ENCODE data around the gene RPL38.

The RPL38 gene

DNA sequence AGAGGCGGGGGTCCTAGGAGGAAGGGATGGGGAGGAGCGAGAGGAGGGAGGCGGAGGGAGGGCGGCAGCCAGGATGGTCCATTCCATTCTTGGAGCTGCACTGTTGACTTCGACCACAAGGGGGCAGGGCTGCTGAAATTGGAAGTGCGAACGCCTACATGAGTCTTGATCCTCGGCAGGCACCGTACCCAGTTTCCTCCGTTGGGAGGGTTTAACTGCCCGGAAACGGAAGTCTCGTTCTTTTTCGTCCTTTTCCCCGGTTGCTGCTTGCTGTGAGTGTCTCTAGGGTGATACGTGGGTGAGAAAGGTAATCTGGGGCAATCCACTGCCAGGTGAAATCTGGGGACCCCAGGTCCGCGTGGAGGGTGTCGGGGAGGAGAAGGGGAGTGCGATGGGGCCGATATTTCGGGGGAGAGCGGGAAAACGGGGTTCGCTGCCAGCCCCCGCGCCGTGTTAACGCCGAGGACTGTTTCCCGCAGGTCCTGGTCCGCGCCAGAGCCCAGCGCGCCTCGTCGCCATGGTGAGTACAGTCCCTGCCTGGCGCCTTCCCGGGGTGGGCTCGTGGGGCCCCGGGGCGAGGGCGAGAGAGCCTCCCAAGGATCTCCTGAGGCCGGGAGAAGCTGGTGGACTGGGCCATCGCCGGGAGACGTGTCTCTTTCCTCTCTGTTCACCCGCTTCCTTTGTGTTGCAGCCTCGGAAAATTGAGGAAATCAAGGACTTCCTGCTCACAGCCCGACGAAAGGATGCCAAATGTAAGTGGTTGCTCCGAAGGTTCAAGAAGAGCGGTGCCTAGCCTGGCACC is at the start of gene RPL38:
Gene RPL38, plus strand, starts transcription at position 240 of the 802 bp plus-strand sequence. Its CDS starts 278 bp downstream, at position 518.
- peak; percentile 98 for DNase-seq (ENCODE audit: low read depth, low spot score)

DNA sequence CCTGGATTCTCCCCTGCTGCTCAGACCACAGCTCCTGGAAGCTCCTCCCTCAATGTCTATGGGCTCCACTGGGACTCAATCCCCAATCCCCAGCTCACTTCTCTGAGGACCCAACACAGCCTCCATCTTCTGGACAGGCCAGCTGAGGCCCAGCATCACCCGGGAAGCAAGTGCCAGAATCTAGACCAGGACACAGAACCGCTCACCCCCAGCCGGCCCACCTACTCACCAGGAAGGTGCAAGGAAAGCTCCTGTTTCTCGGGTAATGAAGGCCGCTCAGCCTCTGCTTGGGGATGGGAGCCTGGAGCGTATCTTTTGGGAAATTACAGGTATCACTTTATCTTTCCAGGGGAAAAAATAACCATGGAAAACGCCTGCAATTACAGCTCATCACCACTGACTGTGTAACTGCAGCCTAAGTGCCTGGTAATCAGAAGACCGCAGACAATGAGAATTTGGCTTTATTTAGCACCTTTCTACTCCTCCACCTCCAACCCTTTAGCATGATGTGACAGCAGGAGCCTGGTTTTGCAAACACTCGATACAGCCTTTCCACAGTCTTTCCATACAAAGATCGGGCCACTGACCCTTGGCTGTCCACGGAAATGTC is 49.6 kb upstream of the RPL38 start:
- no peak for DNase-seq (ENCODE audit: low read depth, low spot score)

DNA sequence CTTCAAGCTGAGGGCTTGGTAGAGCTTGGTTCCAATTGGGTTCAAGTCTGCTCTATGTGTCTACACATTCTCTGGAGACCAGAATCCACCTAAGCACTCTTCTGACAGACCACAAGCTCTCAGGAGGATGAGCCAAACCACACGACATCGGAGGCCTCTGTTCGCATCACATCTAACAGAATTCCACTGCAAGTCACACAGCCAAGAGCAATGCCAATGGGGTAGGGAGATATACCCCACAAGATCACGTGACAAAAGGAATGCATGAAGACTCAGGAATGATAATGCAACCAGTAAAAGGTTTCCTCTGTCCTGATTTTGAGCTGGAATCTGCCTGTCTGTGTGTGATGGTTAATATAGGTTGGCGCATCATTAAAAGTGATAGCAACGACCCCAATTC is 46.6 kb upstream of the RPL38 start:
- no peak for DNase-seq (ENCODE audit: low read depth, low spot score)

DNA sequence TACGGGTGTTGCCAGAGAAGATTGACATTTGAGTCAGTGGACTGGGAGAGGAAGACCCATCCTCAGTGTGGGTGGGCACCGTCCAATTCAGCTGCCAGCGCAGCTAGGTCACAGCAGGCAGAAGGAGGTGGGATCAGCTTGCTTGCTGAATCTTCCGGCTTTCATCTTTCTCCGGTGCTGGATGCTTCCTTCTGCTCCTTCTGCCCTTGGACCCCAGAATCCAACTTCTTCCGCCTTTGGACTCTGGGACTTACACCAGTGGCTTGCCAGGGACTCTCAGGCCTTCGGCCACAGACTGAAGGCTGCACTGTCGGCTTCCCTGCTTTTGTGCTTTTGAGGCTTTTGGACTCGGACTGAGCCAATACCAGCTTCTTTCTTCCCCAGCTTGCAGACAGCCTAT is 46.1 kb upstream of the RPL38 start:
- DNase-seq (ENCODE audit: low read depth, low spot score) = no peak

DNA sequence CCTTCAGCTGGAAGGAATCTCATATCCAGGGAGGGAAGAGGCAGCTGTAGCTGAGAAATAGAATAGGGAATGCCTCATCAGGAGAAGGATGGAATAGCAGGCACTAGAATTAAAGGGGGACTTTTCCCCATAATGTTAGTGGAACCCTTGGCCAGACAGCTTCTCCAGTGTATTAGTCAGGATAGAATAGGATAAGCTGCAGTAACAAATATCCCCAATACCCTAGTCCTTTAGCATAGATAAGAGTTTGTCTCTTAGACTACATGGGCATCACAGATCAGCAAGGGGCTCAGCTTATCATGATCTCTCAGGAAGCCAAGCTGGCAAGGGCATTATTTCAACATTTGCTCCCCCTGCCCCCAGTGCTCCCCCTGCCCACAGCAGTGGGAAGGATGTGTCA is 44.7 kb upstream of the RPL38 start:
- DNase-seq (ENCODE audit: low read depth, low spot score) = no peak

DNA sequence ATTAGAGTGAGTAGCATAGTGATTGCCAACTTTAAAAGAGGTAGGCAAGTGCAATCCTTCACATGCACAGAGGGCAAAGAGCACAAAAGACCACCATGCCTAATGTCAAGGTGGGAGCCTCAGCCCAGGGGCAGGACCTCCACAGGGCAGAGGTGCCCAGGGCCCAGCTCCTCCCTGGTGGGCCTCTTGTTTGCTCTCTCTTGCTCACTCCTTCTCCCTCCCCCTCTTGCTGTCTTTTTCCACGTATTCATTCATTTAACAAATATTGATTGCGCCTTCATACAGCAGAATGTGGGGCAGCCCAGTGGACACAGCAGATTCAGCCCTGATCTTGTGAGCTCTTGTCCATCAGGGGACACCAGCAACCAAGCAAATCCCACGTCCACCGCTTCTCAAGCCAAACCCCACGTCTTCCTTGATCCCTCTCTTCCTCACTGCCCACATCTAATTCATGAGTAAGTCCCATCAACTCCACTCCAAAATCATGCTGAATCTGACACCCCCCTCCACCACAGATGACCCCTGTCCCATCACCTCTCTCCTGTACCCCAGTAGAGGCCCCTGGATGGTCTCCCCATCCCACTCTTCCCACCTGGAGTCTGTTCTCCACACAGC is 44.1 kb upstream of the RPL38 start:
- no peak for DNase-seq (ENCODE audit: low read depth, low spot score)

DNA sequence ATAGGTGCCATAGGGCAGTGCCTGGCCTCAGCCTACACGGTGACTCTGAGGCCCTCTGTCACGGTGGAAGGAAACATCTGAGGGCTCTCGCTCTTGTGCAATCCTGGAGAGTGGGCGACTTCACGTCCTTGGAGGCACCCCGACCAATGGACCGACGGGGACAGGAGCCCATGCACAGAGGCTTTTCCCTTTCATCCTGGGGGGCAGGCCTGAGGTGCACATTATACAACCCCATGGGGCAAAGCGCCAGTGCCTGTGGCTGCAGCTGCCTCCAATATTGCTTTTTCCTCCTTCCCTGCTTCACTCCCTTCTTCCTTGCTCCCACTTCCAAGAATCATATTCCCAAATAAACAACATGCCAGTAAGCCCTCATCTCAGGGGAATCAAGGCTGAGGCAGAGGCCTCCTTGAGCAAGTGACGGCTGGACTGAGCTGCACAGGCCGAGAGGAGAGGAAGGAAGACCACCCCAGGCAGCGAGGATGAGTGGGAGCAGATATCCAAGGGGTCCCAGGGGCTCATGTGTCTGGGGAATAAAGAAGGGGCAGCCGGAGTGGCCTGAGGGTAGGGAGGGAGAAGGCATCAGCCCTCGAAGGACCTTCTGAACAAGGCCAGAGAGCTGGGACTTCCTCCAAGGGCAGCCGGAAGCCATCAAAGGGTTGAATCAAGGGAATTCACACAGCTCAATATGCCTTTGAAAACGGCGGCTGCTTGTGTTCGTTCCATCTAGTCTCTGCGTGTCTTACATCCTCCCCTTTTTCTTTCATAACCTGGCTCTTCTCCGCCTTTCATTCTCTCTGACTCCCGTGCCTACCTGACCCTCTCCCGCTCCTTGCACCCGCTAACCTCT is 42.6 kb upstream of the RPL38 start:
- no peak for DNase-seq (ENCODE audit: low read depth, low spot score)

DNA sequence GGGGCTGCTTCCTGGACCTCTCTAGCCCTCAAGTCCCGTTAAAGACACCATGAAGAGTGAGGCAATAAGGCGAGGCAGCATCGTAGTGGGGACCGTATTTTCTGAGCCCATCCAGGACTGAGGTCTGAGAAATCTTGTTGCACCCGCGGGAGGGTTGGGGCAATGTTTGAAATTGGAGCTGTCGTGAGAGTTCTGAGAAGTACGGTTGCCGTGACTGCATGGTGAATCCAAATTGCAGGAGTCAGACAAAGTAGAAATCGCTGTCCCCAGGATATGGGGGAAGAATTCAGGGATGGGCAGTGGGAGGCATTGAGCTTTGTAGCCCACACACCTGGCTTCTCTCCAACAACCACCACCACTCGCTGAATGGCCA is 42.0 kb upstream of the RPL38 start:
- no peak for DNase-seq (ENCODE audit: low read depth, low spot score)

DNA sequence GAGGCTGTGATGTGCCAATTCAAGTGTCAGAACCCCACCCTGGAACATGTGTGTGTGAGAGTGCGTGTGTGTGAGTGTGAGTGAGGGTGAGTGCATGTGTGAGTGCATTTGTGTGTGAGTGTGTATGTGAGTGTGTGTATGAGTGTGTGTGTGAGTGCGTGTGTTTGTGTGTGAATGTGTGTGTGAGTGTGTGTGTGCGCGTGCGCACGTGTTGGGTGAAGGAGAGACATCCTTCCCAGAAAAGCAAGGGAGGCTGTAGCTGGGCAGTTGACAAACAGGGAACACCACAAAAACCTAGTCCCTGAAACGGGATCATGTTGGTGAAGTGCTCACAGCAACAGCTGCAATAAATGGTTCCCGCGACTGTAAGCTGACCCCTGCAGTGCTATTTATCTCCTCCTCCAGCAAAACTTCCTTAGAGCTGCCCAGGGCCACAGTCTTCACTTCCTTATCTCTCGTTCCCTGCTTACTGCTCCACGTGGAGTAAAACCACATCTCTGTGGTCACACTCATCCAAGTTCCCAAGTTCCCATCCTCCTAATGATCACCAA is 40.1 kb upstream of the RPL38 start:
- DNase-seq (ENCODE audit: low read depth, low spot score) = no peak

DNA sequence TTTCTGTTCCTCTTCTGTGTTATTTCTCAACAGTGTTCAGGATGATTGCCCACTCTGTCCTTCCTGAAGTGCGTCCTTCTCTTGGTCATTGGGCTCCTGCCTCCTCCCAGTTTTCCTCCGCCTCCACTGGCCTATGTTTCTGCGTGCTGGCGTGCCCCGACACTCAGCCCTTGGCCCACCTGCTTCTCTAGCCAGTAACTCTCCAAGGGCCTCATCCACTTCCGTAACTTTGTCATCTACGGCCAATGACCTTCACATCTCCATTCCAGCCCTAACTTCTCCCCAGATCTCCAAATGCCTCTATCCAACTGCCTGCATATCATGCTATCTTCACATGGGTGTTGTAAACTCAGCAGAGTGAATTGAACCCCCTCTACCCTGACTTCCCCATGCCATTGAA is 39.6 kb upstream of the RPL38 start:
- no peak for DNase-seq (ENCODE audit: low read depth, low spot score)

DNA sequence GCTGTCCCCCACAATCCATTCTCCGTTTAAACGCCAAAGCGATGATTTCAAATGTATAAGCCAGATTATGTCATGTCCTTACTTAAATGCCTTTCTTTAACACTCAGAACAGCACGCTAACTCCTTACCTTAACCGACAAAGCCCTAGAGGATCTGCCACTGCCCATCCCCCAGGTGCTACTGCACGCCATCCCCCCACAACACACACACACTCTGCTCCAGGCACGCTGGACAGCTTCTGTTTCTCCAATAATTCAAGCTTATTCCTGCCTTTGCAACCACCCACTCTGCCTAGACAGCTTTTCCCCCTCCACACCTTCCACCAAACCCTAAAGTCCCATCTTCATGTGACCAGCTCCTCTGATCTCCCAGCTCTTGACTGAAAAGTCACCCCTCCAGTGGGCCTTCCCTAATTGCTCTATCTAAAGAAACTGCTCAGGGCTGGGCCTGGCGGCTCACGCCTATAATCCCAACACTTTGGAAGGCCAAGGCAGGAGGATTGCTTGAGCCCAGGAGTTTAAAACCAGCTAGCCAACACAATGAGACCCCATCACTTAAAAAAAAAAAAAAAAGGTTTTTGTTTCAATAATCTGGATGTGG is 38.9 kb upstream of the RPL38 start:
- DNase-seq (ENCODE audit: low read depth, low spot score) = no peak

DNA sequence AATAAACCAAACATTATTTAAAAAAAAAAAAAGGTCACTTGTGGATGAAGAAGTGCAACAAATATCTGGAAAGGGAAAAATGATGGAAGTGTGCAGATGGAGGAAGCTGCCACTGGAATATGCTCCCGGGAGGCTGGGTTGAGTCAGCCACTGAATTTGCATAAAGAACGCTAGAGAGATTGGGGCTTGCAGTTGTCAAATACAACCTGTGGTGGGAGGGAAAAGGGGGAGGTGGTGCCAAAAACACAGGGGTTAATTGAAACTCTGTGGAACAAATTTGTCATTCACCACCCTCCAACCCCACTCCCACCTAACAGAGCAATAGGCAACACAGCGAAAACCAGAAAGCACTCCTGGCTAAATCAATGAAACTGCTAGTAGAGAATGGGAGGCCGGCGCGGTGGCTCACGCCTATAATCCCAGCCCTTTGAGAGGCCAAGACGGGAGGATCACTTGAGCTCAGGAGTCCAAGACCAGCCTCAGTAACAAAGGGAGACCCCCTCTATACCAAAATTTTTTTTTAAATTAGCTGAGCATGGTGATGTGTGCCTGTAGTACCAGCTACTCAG is 37.6 kb upstream of the RPL38 start:
- DNase-seq (ENCODE audit: low read depth, low spot score) = no peak

DNA sequence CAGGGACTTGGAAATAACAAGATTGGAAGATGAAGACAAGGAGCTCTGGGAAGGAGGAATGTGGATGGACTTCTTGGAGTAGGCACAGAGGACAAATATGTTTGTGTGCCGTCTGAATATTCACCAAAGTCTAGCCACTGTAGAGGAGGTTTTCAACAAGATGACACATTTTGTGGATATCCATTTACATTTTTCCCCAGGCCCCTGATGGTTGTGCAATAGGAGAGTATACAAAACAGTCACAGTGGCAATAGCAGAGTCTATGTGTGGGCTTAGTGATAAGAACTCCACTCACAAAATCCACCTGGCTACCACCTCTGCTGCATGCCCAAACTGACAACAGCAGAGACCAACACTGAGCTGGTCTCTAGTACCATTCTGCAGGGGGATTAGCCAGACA is 32.6 kb upstream of the RPL38 start:
- no peak for DNase-seq (ENCODE audit: low read depth, low spot score)

DNA sequence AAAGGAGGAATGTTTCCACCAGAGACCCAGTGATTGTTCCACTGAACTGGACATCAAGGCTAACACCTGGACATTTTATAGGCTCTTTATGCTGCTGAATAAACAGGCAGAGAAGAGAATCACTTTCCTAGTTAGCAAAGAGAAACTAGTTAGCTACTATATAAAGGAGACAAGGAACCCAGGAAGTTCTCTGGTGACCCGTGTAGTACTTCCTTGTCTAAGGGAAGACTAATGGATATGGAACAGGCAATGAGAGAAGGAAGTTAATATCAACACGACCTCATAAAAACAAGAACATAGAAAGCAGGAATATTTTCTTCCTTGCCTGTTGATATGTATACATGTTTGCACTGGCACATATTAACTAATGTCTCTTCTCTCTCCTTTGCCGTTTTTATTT is 30.8 kb upstream of the RPL38 start:
- DNase-seq (ENCODE audit: low read depth, low spot score) = no peak

DNA sequence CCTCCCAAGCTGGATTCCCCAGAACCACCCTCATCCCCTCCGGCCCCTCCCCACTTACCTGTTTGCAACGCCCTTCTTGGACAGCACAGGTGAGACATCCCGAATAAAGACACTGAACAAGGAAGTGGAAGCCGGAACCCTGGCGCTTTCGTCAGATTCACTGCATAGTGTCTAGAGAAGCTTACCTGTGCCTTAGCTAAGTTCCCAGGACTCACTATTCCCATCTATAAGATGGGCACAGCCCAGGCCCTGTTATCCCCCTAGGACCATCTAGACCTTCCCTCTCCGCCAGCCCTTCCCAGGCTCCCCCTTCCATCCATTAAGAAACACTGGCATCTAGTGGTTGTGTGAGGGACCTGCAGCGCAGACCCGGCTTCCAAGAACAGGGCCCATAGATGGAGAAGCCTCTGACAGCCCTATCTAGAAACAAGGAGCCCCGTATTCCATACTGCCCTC is 26.9 kb upstream of the RPL38 start:
- DNase-seq (ENCODE audit: low read depth, low spot score) = peak; percentile 82

DNA sequence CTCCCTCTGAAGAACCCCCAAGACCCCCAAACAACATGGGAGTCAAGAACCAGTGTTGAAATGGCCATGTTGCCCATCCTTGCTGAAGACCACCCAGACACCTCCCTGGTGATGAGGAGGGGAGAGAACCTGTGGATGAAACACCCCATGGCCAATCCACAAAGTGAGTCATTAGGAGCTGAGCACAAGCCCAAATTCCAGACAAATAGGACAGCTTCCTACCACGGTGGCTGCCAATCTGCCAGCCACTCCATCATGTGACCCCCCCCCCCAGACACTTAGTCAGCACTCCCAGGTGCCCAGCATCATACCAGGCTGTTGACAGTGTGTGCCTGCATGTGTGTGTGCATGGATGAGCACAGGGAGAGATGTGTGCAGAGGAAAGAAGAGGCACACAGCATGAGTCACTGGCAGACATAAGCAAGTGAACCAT is 26.4 kb upstream of the RPL38 start:
- DNase-seq (ENCODE audit: low read depth, low spot score) = peak; percentile 30

DNA sequence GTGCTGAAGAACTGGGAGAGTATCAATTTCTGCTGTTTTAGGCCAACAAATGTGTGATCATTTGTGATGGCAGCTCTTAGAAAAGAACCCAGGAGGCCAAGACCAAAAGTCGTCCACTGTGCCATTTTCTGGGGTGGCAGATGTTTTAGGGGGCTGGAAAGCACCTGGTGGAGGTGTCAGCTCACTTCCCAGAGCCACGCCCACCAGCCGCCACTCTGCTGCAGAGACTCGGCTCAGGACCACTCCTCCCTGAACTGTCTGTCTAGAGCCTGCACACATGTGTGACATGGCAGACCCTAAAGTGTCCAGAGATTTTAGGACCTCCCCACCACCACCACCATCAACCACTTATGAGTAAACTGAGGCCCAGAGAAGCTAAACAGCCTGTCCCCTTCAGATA is 23.9 kb upstream of the RPL38 start:
- DNase-seq (ENCODE audit: low read depth, low spot score) = no peak

DNA sequence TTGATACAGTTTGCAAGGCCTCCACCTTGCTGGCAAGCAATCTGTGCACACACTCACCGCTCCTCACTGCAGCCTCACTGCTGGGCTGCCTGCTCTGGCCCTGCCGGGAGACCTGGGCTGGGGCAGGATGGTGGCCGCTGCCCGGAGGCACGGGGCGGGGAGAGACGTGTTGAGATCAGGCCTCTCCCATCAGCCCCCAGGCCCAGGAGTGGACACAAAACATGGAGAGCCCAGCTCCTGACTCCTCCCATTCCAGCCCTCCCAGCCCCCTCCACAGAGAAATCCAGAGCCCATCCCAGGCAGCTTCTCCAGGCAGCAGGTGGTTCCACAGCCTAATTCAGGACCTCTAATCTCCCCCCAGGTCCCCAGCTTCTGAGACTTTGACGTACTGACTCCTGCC is 23.1 kb upstream of the RPL38 start:
- no peak for DNase-seq (ENCODE audit: low read depth, low spot score)

DNA sequence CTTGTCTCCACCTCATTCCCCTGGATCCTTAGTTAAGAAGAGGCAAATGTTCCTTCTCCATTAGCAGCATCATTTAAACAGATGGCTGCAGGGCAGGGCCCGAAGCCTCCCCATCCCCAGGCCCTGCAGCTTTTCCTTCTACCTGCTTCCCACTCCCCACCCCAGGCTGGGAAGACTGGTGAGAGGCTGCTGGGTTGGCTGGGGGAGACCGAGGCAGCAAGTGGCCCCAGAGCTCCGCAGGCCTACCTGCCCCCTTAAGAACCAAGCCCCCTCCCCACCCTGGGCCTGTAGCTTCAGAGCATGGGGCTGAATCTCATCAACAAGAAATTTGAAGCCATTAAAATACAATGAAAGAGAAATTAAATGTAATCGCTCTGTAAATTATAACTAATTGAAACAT is 22.1 kb upstream of the RPL38 start:
- DNase-seq (ENCODE audit: low read depth, low spot score) = no peak

DNA sequence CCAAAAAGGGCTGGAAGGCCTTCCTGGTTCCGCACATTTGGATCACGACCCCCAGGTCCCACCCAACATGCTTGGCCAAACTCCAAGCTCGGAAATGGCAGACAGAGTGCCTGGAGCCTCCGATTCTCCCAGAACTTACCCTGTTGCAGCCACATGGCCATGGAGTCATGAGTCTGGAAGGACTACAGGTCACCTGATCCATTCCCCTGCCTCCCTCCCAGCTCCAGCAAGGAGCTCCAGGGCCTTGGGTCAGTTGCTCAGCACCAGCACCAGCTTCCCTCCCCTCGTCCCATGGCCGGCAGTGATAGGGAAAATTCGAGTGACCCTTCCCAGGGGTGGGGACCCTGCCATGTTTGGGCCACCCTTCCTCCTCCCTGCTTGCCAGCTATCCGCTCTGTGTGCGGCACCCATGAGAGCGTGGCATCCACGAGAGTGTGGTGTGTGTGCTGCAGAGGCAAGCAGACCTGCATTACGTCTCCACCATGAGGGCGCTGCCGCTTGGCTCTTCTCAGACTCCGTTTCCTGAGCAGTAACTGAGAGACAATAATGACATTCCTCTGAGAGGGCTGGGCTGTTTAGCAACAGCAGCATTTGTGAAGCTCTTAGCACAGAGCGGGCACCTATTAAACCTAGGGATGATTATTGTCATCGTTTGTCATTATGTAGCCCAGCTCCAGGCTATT is 21.3 kb upstream of the RPL38 start:
- no peak for DNase-seq (ENCODE audit: low read depth, low spot score)

All from astrocyte of the hippocampus (primary cell).